Activated CD4-positive, alpha-beta T cell treated with anti-CD3 and anti-CD28 coated beads, Interleukin-10, Interleukin-2, amounts not matched to agents 100 ng/mL and 50 ng/mL, durations not matched to agents 16 hours and 8 hours (primary cell): Measurements from ENCODE around the gene TTYH3.
"Not testable (repeated sequence)": the region's sequence is repeated elsewhere in the genome, so short reads cannot be mapped to it uniquely, and the experiment has no call there.

Experiments used
- DNase-seq: peaks from one replicate; pipeline ENCODE4 v3.0.0-alpha.2; 2020

TTYH3 gene

GRCh38 chr7:2666588-2667250 lies 34.9 kb downstream of the TTYH3 start:
- DNase-seq, result no peak

- DNase-seq, result no peak
Measured at GRCh38 chr7:2667843-2668242, 36.1 kb downstream of the TTYH3 start.

DNA sequence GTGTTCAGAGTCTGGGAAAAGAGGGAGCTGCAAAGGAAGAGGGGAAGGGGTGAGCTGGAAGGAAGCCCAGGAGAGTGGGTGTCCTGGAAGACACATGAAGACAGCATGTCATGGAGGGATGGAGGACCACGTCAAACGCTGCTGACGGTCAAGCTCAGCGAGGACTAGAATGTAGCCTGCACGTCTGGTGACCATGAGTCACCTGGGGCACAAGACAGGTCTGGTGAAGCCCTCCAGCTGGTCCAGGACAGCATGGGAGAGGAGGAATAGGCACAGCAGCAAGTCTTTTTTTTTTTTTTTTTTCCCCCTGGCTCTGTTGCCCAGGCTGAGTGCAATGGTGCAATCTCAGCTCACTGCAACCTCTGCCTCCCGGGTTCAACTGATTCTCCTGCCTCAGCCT lies 36.6 kb downstream of the TTYH3 start:
- DNase-seq, result no peak

- DNase-seq, result no peak
Measured at GRCh38 chr7:2670171-2670570, 38.4 kb downstream of the TTYH3 start.

- DNase-seq, result peak; percentile 79
Measured at GRCh38 chr7:2670720-2671391, 39.1 kb downstream of the TTYH3 start.

- not testable (repeated sequence) for DNase-seq
Measured at GRCh38 chr7:2673214-2673613, 41.4 kb downstream of the TTYH3 start.

DNA sequence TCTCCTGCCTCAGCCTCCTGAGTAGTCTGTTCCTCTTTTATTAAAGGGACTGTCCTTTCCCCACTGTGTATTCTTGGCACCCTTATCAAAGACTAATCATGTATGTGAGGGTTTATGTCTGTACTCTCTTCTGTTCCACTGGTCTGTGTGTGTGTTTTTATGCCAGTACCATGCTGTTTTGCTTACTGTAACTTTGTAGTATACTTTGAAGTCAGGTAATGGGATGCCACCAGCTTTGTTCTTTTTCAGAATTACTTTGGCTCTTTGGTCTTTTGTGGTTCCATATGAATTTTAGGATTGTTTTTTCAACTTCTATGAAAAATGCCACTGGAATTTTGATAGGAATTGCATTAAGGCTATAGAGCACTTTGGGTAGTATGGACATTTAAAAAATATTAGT lies 42.1 kb downstream of the TTYH3 start:
- no peak for DNase-seq

DNA sequence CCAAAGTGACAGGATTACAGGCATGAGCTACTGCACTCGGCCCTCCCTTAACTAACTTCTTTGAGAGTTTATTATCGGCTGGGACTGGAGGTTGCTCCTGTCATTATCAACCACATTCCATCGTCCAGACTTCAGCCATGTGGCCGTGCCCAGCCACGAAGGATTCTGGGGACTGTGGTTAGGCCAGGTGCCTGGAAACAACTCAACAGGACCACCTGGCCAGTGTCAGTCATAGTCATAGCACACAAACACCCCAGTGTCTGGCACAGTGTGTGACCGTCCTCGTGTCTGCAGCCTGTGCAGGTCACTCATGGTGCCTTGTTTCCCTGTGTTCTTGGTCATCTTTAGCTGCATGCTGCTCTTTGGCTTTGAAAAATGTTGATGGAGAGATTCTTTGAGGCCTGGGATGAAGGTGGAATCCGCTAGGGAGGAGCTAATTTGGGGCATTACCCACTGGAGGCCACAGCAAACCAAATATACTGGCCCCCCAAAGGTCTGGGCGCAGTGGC lies 43.5 kb downstream of the TTYH3 start:
- DNase-seq, result no peak

DNA sequence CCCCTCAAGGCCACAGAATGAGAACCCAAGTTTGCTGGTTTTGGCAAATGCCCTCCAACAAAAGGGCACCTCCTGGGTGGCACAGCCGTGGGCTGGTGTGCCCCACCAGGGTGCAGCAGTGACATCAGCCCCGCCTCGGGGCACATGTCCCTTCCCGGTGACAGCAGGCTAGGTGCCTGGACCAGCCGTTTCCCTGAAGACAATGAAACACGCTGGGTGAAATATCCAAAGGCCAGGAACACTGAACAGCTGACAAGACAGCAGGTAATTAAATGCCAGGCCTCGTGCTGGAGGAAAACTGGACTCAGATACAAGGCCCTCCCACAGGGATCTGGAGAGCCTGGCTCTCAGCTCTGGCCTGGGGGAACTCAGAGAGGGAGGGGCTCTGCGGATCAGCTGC lies 44.8 kb downstream of the TTYH3 start:
- DNase-seq, result not testable (repeated sequence)

DNA sequence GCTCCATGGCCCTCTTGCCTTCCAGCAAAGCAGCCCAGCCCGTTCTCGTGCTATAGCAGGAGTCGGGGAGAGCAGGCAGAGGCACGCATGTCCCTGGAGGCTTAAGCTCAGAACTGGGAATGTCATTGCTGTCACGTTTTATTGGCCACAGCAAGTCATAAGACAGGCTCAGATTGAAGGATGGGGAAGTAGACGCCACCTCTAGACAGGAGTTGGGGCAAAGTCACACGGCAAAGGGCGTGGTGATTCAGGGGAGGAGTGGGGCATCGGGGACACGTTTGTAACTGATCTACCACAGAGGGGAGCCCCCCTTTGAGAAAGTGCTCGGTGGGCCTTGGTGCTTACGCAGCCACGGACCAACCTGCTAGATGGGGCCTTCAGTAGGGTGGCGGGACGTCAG lies 46.7 kb downstream of the TTYH3 start:
- not testable (repeated sequence) for DNase-seq

GRCh38 chr7:2679135-2680127 lies 47.6 kb downstream of the TTYH3 start:
- not testable (repeated sequence) for DNase-seq

DNA sequence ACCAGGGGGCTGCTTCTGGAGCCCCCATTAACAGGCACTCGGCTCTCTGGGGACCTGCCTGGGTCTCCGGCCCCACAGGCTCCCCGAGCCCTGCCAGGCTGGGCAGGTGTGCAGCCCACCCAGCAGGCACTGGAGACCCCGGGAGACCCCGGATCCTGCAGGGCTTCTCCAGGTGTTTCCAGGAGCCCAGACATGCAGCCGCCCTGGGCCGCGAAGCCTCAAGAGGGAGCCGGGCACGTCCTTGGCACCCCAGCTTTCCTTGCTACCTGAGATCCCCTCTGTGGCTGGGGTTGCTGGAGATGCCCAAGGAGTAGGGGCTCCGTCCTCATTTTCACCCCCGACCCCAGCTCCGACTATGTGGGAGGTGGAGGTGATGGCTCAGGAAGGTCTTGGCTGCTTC lies 48.5 kb downstream of the TTYH3 start:
- DNase-seq, result no peak

GRCh38 chr7:2680792-2681490 lies 49.2 kb downstream of the TTYH3 start:
- peak; percentile 57 for DNase-seq

GRCh38 chr7:2681929-2682799 lies 50.4 kb downstream of the TTYH3 start:
- no peak for DNase-seq

- no peak for DNase-seq
Measured at GRCh38 chr7:2684501-2684900, 52.7 kb downstream of the TTYH3 start.

DNA sequence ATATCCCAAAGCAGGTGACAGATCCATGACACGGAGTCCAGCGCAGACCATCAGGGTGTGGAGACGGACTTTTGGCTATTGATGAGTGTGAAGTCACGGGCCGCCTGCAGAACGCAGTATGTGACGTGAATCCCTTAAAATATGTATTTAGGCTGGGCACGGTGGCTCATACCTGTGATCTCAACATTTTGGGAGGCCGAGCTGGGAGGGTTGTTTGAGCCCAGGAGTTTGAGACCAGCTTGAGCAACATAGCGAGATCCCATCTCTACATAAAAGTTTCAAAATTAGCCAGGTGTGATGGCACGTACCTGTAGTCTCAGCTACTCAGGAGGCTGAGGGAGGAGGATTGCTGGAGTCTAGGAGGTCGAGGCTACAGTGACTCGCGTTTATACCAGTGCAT lies 54.3 kb downstream of the TTYH3 start:
- no peak for DNase-seq

- no peak for DNase-seq
Measured at GRCh38 chr7:2687338-2687869, 55.6 kb downstream of the TTYH3 start.

DNA sequence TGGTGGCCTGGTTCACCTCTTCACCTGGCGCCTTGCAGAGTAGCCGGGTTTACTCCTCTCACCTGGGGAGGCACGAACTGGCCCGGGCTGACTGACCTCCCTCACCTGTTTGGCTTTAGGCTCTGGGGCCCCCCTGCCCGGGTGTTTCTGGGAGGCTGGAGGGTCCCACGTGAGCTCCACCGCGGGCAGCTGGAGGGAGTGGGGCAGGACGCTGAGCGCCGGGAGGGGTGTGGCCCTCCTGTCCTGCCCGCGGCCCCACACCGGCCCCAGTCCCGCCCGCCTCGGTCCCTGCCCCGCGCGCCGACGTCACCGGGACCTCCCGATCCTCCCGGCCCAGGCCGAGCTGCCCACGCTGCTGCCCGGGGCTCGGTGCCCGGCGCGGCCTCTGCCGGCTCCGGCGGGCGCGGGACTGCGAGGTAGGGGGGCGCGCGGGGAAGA lies 56.1 kb downstream of the TTYH3 start, which contains the start of gene AMZ1:
Gene AMZ1 (plus strand): TSS at position 322 of the 438 bp plus-strand sequence. CDS start 12,250 bp downstream, outside the sequence.
- DNase-seq, result no peak

DNA sequence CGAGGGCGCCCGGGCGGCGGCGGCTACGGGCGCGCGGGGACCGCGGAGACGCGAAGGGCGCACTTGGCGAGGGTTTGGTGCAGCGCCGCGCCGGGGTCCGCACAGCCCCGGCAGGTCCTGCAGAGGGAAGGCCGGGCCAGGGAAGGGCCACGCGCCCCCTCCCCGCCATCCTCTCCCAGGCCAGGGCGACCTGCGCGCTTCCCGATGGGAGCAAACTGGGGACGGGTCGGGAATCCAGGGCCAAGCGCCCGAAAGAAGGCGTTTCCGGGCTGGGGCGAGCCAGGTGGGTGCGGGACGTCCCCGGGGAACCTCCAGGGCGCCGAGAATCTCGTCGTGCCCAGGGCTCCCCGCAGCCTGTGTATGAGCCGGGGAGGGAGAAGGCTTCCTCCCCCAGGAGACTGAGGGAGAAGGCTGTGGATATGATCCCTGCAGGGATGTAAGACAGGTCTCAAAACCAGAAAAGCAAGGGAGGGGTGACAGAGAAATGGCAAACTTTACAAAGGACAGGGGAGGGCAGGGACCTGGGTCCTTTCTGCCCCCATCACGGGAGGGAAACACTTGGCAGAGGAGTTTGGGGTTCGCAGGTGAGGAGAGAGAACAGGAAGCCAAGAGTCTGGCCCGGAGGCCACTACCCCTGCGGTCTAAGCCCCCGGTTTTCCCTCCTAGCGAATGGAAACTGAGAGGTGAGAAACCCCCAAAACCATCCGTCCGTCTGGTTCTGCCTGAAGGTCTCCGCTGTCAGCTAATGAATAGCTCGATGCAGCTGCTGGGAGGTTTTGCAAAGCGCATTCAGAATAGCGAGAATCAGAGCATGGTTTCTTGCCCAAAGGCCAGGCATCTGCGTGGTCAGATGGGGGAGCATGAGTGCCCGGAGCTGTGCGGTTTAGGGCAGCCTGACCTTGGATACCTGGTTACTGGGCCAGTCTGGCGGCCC lies 56.9 kb downstream of the TTYH3 start:
- DNase-seq, result no peak

GRCh38 chr7:2689343-2689847 lies 57.6 kb downstream of the TTYH3 start:
- DNase-seq, result no peak
